Measurements from ENCODE around the gene ANGPTL5. TPM values are rescaled to one million over a fixed set of nuclear protein-coding genes. Genes with fewer than 3 reads are reported as not detected.
"Not testable (repeated sequence)": the region's sequence is repeated elsewhere in the genome, so short reads cannot be mapped to it uniquely, and the experiment has no call there.

Gene ANGPTL5
- total RNA-seq, 1 experiment from 2014 or later: not detected

DNA sequence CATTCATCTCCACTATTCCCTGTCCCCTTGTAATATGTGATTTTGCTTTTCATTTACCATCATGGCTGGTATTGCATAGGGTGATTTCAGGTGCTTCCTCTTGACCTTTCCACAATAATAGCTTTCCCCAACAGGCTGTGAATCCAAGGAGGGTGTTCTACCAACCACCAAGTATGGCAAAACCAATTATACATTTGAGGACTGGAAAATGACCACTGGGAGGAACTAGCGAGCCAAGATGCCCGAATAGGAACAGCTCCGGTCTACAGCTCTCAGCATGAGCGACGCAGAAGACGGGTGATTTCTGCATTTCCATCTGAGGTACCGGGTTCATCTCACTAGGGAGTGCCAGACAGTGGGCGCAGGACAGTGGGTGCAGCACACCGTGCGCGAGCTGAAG lies 64.1 kb downstream of the ANGPTL5 start:
- Histone ChIP-seq H2AFZ (peak overlapping the region; percentile 71; the same call in 1 of the 2 replicates), H3K4me2 (peak overlapping the region; percentile 64), H3K4me3 (peak overlapping the region; percentile 53; the same call in 1 of the 2 replicates)
- TF ChIP-seq, protein P1, sequence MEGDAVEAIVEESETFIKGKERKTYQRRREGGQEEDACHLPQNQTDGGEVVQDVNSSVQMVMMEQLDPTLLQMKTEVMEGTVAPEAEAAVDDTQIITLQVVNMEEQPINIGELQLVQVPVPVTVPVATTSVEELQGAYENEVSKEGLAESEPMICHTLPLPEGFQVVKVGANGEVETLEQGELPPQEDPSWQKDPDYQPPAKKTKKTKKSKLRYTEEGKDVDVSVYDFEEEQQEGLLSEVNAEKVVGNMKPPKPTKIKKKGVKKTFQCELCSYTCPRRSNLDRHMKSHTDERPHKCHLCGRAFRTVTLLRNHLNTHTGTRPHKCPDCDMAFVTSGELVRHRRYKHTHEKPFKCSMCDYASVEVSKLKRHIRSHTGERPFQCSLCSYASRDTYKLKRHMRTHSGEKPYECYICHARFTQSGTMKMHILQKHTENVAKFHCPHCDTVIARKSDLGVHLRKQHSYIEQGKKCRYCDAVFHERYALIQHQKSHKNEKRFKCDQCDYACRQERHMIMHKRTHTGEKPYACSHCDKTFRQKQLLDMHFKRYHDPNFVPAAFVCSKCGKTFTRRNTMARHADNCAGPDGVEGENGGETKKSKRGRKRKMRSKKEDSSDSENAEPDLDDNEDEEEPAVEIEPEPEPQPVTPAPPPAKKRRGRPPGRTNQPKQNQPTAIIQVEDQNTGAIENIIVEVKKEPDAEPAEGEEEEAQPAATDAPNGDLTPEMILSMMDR (conservative IDR thresholded peaks at IDR 0.05): peak; percentile 68
- CTCF ChIA-PET: interaction anchor here (0.6 to 1.2 kb wide), 3 partner anchors 11 to 156 kb away, joined by 3 to 4 read pairs (median 4); no protein-coding TSS in a partner anchor
- POLR2A ChIA-PET (ENCODE audit: unreplicated experiment); H3K9me3 ChIP-seq (ENCODE audit: insufficient read depth, low read depth); H3K27ac ChIP-seq; H4K20me1 ChIP-seq (ENCODE audit: insufficient read depth); H3K4me1 ChIP-seq (replicated peaks; ENCODE audit: insufficient read depth); BruUV-seq (replicated peaks); H3K27me3 ChIP-seq (ENCODE audit: insufficient read depth, low read depth); H3F3A ChIP-seq (ENCODE audit: insufficient read depth, low read depth); H3K36me3 ChIP-seq (ENCODE audit: low read depth); H3K79me2 ChIP-seq (ENCODE audit: low read depth); H3K9me2 ChIP-seq (ENCODE audit: insufficient read depth): not testable (repeated sequence)
- peak; percentile 43 to 67 for DNase-seq
- intact Hi-C loops (cut with micrococcal nuclease; ENCODE audit: unreplicated experiment): loop anchor here (2.0 kb wide), 3 partner anchors 155 to 761 kb away; no protein-coding TSS in a partner anchor

- no peaks in the 10 kb centered on the region for H4K20me1 ChIP-seq (ENCODE audit: insufficient read depth)
- no peak overlapping the region for H2AFZ ChIP-seq
- H3K4me2 ChIP-seq: no peak overlapping the region
- TF ChIP-seq EZH2 (IDR thresholded peaks at IDR 0.05; ENCODE audit: low read depth): no peak
- TF ChIP-seq, protein P1 (conservative IDR thresholded peaks at IDR 0.05): peak; percentile 87
- no peaks in the 10 kb centered on the region; the same call in 1 of the 2 replicates for H3K9me3 ChIP-seq (ENCODE audit: insufficient read depth, low read depth)
- H3K9me2 ChIP-seq (ENCODE audit: insufficient read depth): no peaks in the 10 kb centered on the region
- no TSS peak for BruUV-seq (replicated peaks)
- CTCF ChIA-PET: no interaction called here
- no peaks in the 10 kb centered on the region; the same call in 1 of the 2 replicates for H3K4me1 ChIP-seq (replicated peaks; ENCODE audit: insufficient read depth)
- no peaks in the 10 kb centered on the region for H3K27me3 ChIP-seq (ENCODE audit: insufficient read depth, low read depth)
- no peak overlapping the region for H3K27ac ChIP-seq
- DNase-seq: no peak
- peaks cover 4% of the 10 kb centered on the region; the same call in 1 of the 2 replicates for H3F3A ChIP-seq (ENCODE audit: insufficient read depth, low read depth)
- H3K79me2 ChIP-seq (ENCODE audit: low read depth): no peaks in the 10 kb centered on the region
- no peaks in the 10 kb centered on the region for H3K36me3 ChIP-seq (ENCODE audit: low read depth)
- intact Hi-C loops (cut with micrococcal nuclease; ENCODE audit: unreplicated experiment): loop anchor here (1.0 to 5.0 kb wide), 3 partner anchors 391 to 1271 kb away; no protein-coding TSS in a partner anchor
- no peak overlapping the region for H3K4me3 ChIP-seq
- POLR2A ChIA-PET (ENCODE audit: unreplicated experiment): no interaction called here
Measured at GRCh38 chr11:101848262-101848661, 68.1 kb downstream of the ANGPTL5 start.

DNA sequence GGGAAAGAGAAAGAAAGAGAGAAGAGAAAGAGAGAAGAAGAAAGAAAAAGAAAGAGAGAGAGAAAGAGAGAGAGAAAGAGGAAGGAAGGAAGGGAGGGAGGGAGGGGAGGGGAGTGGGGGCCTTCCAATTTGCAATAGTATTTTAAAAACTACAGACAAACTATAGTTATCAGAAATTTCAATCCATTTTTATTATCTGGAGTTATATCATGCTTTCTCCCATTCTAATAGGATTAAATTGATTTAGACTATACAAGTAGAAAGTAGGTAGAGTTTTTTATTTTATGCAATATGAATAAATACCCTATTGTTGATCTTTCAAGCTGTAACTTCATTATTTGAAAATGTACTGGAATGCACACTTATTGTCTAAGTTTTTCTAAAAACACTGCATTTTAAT lies 71.7 kb downstream of the ANGPTL5 start:
- Histone ChIP-seq H3K4me1 (replicated peaks; ENCODE audit: insufficient read depth) (no peaks in the 10 kb centered on the region), H3K27me3 (ENCODE audit: insufficient read depth, low read depth) (no peaks in the 10 kb centered on the region), H3K27ac (no peak overlapping the region), H3K79me2 (ENCODE audit: low read depth) (no peaks in the 10 kb centered on the region), H2AFZ (no peak overlapping the region), H4K20me1 (ENCODE audit: insufficient read depth) (no peaks in the 10 kb centered on the region), H3F3A (ENCODE audit: insufficient read depth, low read depth) (no peaks in the 10 kb centered on the region), H3K4me2 (no peak overlapping the region), H3K4me3 (no peak overlapping the region), H3K9me3 (ENCODE audit: insufficient read depth, low read depth) (no peaks in the 10 kb centered on the region), H3K9me2 (ENCODE audit: insufficient read depth) (no peaks in the 10 kb centered on the region), H3K36me3 (ENCODE audit: low read depth) (no peaks in the 10 kb centered on the region)
- no TSS peak for BruUV-seq (replicated peaks)
- POLR2A ChIA-PET (ENCODE audit: unreplicated experiment): no interaction called here
- TF ChIP-seq EZH2 (IDR thresholded peaks at IDR 0.05; ENCODE audit: low read depth): no peak
- TF ChIP-seq, protein P1 (conservative IDR thresholded peaks at IDR 0.05): no peak
- intact Hi-C loops (cut with micrococcal nuclease; ENCODE audit: unreplicated experiment): loop anchor here (5.0 kb wide), 2 partner anchors 452 to 1267 kb away; no protein-coding TSS in a partner anchor
- DNase-seq: no peak
- CTCF ChIA-PET: interaction anchor here (0.9 kb wide), 1 partner anchor 388 kb away, joined by 3 read pairs; no protein-coding TSS in a partner anchor
